ENCODE measurements around the gene ABLIM3. TPM values are rescaled to one million over a fixed set of nuclear protein-coding genes. Genes with fewer than 3 reads are reported as not detected.

Gene ABLIM3
- total and polyA plus RNA-seq, 10 of the 15 experiments (the other 5 are each of a cell fraction or from before 2014, with no cell fraction given), result 0.03 TPM; not detected in 9

DNA sequence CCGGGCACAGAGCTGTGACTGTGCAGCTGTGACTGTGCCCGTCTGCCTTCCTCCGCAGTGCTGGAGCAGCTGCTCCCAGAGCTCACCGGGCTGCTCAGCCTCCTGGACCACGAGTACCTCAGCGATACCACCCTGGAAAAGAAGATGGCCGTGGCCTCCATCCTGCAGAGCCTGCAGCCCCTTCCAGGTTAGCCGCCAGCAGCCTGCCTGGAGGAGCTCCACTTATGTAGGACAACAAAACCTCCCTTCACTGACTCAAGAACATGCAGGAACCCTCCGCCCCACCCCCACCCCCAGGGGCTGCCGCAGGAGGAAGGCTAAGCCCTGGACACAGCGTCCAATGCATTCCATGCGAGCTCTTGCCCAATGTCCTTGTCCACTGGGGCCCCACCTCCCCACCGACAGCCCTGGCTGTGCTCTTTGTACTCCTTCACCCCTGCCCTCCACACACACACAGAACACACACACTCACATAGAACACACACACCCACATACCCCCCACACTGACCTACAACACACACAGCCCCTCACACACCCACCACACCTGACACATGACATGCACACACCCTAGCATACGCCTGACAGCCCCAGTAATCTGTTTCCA lies 158.3 kb downstream of the ABLIM3 start (continued):
- no peak for TF ChIP-seq ZNF592 (IDR thresholded peaks at IDR 0.05)
- no peak for TF ChIP-seq CREM (IDR thresholded peaks at IDR 0.05; ENCODE audit: low read depth)
- no peak for TF ChIP-seq ZBED1 (IDR thresholded peaks at IDR 0.05; ENCODE audit: borderline replicate concordance)
- TF ChIP-seq LARP7 (IDR thresholded peaks at IDR 0.05), result no peak
- TF ChIP-seq SRF (IDR thresholded peaks at IDR 0.05; ENCODE audit: low read depth in 2 of 2, low read length in 2 of 2), result no peak
- no peak for TF ChIP-seq JUNB (IDR thresholded peaks at IDR 0.05)

GRCh38 chr5:149300441-149300840 lies 159.1 kb downstream of the ABLIM3 start:
- POLR2A ChIA-PET, result no interaction called here
- intact Hi-C loops (cut with micrococcal nuclease; ENCODE audit: unreplicated experiment), result no loop called here

More at GRCh38 chr5:149300441-149300840, 159.1 kb downstream of the ABLIM3 start:
- WGBS (ENCODE audit: insufficient coverage, insufficient replicate concordance, low lambda C conversion rate, missing lambda C conversion rate), result 38% methylated on average over 6 of the region's 6 CpGs
- no peaks in the 10 kb centered on the region for H3K36me3 ChIP-seq (ENCODE audit: control insufficient read depth in 2 of 2, insufficient read depth in 2 of 2, low read length in 1 of 2)
- CTCF ChIA-PET, result no interaction called here
- BruUV-seq (replicated peaks), result no TSS peak
- no peak overlapping the region for H3K27ac ChIP-seq (ENCODE audit: control insufficient read depth, insufficient read depth)
- DNase-seq (ENCODE audit: low read depth, low spot score), result no peak
- no peaks in the 10 kb centered on the region for H4K20me1 ChIP-seq (ENCODE audit: control insufficient read depth, insufficient read depth)
- RAD21 ChIA-PET (ENCODE audit: unreplicated experiment), result no interaction called here
- no peak overlapping the region for H3K4me3 ChIP-seq
- H3K79me2 ChIP-seq (ENCODE audit: control insufficient read depth, insufficient read depth, low read length), result no peaks in the 10 kb centered on the region
- peaks cover 4% of the 10 kb centered on the region; the same call in 1 of the 2 replicates for H3K4me1 ChIP-seq (ENCODE audit: control insufficient read depth, insufficient read depth, low read length)
- no peaks in the 10 kb centered on the region for H3K9me3 ChIP-seq (replicated peaks; ENCODE audit: control insufficient read depth, insufficient read depth, low read length)
- no peak for TF ChIP-seq PKNOX1 (IDR thresholded peaks at IDR 0.05)
- no peak for TF ChIP-seq FOXK2 (IDR thresholded peaks at IDR 0.05)
- SMC1A ChIA-PET (ENCODE audit: uncharacterized antibody, unreplicated experiment), result no interaction called here
- ATAC-seq, result no peak
- peaks cover 2 to 4% of the 10 kb centered on the region in 2 experiments; a peak in 3 of 4 replicates for H3K27me3 ChIP-seq (replicated peaks in 1 of 2; ENCODE audit: control insufficient read depth in 2 of 2, insufficient read depth in 2 of 2, low read length in 1 of 2)
- no peak overlapping the region for H2AFZ ChIP-seq (ENCODE audit: control insufficient read depth, low read depth, low read length)
- H3K9ac ChIP-seq (ENCODE audit: control insufficient read depth, insufficient read depth, low read length), result no peak overlapping the region
- in situ Hi-C loops (cut with MboI), result no loop called here
- no peak overlapping the region for H3K4me2 ChIP-seq (ENCODE audit: control insufficient read depth, insufficient read depth)
- no peak for FAIRE-seq
